ENCODE data around the gene FDXR.

DNA sequence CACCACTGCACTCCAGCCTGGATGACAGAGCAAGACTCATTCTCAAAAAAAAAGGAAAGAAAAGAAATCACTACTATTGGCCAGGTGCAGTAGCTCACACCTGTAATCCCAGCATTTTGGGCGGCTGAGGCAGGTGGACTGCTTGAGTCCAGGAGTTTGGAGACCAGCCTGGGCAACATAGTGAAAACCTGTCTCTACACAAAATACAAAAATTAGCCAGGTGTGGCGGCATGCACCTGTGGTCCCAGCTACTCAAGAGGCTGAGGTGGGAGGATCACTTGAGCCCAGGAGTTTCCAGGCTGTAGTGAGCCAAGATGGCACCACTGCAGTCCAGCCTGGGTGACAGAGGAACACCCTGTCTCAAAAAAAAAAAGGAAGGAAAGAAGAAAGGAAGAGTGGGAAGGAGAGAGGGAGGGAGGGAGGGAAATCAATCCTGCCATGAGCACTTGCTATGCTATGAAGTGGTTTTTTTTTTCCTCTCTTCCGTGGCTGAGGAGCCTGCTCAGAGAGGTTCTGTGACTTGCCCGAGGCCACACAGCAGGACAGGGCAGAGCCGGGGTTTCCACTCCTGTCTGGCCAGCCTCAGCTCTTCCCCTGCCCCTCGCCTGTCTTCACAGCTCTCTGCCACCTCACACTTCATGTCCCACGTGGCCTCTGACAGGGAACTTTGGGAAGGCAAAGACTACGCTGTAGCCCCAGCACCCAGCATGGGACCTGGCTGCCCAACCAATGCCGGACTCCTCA, 24.0 kb downstream of the FDXR start:
- no peak for TF ChIP-seq POLR2A (IDR thresholded peaks at IDR 0.05)
- TF ChIP-seq, protein P1, sequence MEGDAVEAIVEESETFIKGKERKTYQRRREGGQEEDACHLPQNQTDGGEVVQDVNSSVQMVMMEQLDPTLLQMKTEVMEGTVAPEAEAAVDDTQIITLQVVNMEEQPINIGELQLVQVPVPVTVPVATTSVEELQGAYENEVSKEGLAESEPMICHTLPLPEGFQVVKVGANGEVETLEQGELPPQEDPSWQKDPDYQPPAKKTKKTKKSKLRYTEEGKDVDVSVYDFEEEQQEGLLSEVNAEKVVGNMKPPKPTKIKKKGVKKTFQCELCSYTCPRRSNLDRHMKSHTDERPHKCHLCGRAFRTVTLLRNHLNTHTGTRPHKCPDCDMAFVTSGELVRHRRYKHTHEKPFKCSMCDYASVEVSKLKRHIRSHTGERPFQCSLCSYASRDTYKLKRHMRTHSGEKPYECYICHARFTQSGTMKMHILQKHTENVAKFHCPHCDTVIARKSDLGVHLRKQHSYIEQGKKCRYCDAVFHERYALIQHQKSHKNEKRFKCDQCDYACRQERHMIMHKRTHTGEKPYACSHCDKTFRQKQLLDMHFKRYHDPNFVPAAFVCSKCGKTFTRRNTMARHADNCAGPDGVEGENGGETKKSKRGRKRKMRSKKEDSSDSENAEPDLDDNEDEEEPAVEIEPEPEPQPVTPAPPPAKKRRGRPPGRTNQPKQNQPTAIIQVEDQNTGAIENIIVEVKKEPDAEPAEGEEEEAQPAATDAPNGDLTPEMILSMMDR (IDR thresholded peaks at IDR 0.05) = no peak

All from adrenal gland (tissue), 5 donors.